ENCODE data around the gene CIC.

Gene CIC

GRCh38 chr19:42268704-42269477, at the start of gene CIC:
Gene CIC (plus strand): TSS chr19:42269252. CDS start chr19:42271784, 2,532 bp downstream.
- peak; percentile 100 for DNase-seq

- DNase-seq: peak; percentile 96
Measured at GRCh38 chr19:42219812-42220750, 49.0 kb upstream of the CIC start, which contains the start of gene ZNF526. Gene ZNF526 (plus strand): TSS chr19:42220312. CDS start chr19:42224404, 4,092 bp downstream.

GRCh38 chr19:42220751-42221097, 48.3 kb upstream of the CIC start:
- DNase-seq: no peak

GRCh38 chr19:42224940-42225717, 43.9 kb upstream of the CIC start:
- no peak for DNase-seq

GRCh38 chr19:42225718-42226292, 43.2 kb upstream of the CIC start:
- no peak for DNase-seq

GRCh38 chr19:42226886-42227285, 42.2 kb upstream of the CIC start:
- DNase-seq: no peak

GRCh38 chr19:42228641-42229040, 40.4 kb upstream of the CIC start:
- no peak for DNase-seq

- no peak for DNase-seq
Measured at GRCh38 chr19:42229301-42229854, 39.7 kb upstream of the CIC start.

- no peak for DNase-seq
Measured at GRCh38 chr19:42229855-42230351, 39.1 kb upstream of the CIC start.

- DNase-seq: no peak
Measured at GRCh38 chr19:42230571-42230970, 38.5 kb upstream of the CIC start.

GRCh38 chr19:42232435-42232834, 36.6 kb upstream of the CIC start:
- DNase-seq: no peak

- no peak for DNase-seq
Measured at GRCh38 chr19:42233106-42233505, 35.9 kb upstream of the CIC start.

- no peak for DNase-seq
Measured at GRCh38 chr19:42233678-42234292, 35.3 kb upstream of the CIC start.

- DNase-seq: no peak
Measured at GRCh38 chr19:42234364-42234763, 34.7 kb upstream of the CIC start.

- DNase-seq: no peak
Measured at GRCh38 chr19:42235181-42235580, 33.9 kb upstream of the CIC start.

- no peak for DNase-seq
Measured at GRCh38 chr19:42239544-42240220, 29.4 kb upstream of the CIC start.

- no peak for DNase-seq
Measured at GRCh38 chr19:42241279-42241678, 27.8 kb upstream of the CIC start.

- no peak for DNase-seq
Measured at GRCh38 chr19:42242069-42242511, 27.0 kb upstream of the CIC start.

GRCh38 chr19:42242512-42243409, 26.3 kb upstream of the CIC start, which contains the start of gene GSK3A:
Gene GSK3A (minus strand): TSS chr19:42242602. CDS start chr19:42242465, 137 bp downstream.
- DNase-seq: peak; percentile 99

Measured in HCEC 1CT (cell line).